ENCODE data around the gene TTC21A.

- TF ChIP-seq POLR2AphosphoS5 (IDR thresholded peaks at IDR 0.05; ENCODE audit: low read depth), result no peak
- TF ChIP-seq EZH2 (IDR thresholded peaks at IDR 0.05; ENCODE audit: low read depth, unreplicated experiment), result no peak
- TF ChIP-seq CTCF (conservative IDR thresholded peaks at IDR 0.05; ENCODE audit: low read depth in 2 of 2), result no peak
- no peak for TF ChIP-seq REST (IDR thresholded peaks at IDR 0.05; ENCODE audit: unreplicated experiment)
- TF ChIP-seq ZNF114 (CRISPR knock-in tag; IDR thresholded peaks at IDR 0.05), result no peak
- no peak for TF ChIP-seq EZH2phosphoT487 (IDR thresholded peaks at IDR 0.05; ENCODE audit: unreplicated experiment)
- no peak for TF ChIP-seq STAT1 (IDR thresholded peaks at IDR 0.05; ENCODE audit: unreplicated experiment)
- TF ChIP-seq ETS1 (IDR thresholded peaks at IDR 0.05), result no peak
- TF ChIP-seq NANOG (IDR thresholded peaks at IDR 0.05; ENCODE audit: borderline replicate concordance), result no peak
- no peak for TF ChIP-seq JUNB (IDR thresholded peaks at IDR 0.05; ENCODE audit: unreplicated experiment)
Observed at GRCh38 chr3:39112535-39112934, 5.1 kb downstream of the TTC21A start.

Measured in GM23338 (cell line).